Kidney (tissue), 14 donors: ENCODE data around the gene TRIP13. TPM values are rescaled to one million over a fixed set of nuclear protein-coding genes. Genes with fewer than 3 reads are reported as not detected.

ENCODE experiments used
- DNase-seq, 5 donors: peaks; one replicate each; pipeline ENCODE4 v3.0.0-alpha.2; 2013 to 2020
- FAIRE-seq: peaks from 2 replicates; lab custom pipeline; 2012; peaks lifted over from hg19 to GRCh38; lab: Jason Lieb, UNC
- H3K27ac ChIP-seq, 2 donors: one replicate each; pipeline ENCODE4 v1.7.0; 2013; ENCODE audit warnings: low read depth in 2 of 2, low read length in 2 of 2, inconsistent platforms in 1 of 2
- H3K27me3 ChIP-seq: one replicate; pipeline ENCODE4 v1.7.1; 2013; ENCODE audit warnings: low read length, inconsistent platforms; ENCODE audit not compliant: control insufficient read depth, insufficient read depth
- H3K36me3 ChIP-seq, 3 donors: one replicate each; pipeline versions ENCODE4 v1.7.0 to v1.7.1; 2013; ENCODE audit warnings: low read length in 3 of 3, control low read depth in 1 of 3, inconsistent platforms in 1 of 3; ENCODE audit not compliant: insufficient read depth in 3 of 3, control insufficient read depth in 2 of 3
- H3K4me1 ChIP-seq, 3 donors: one replicate each; pipeline versions ENCODE4 v1.7.0 to v1.7.1; 2013; ENCODE audit warnings: low read length in 3 of 3, inconsistent platforms in 1 of 3, low read depth in 1 of 3; ENCODE audit not compliant: control insufficient read depth in 2 of 3, insufficient read depth in 2 of 3
- H3K4me3 ChIP-seq, 3 donors: one replicate each; pipeline versions ENCODE4 v1.7.0 to v1.8.1; 2013; ENCODE audit warnings: low read length in 3 of 3, control low read depth in 1 of 3, inconsistent platforms in 1 of 3
- H3K9ac ChIP-seq, 3 donors: one replicate each; pipeline versions ENCODE4 v1.7.0 to v1.7.1; 2013; ENCODE audit warnings: low read length in 3 of 3, control low read depth in 1 of 3, inconsistent platforms in 1 of 3
- H3K9me3 ChIP-seq, 3 donors: one replicate each; pipeline versions ENCODE4 v1.7.0 to v1.7.1; 2013; ENCODE audit warnings: low read length in 3 of 3, control low read depth in 1 of 3, inconsistent platforms in 1 of 3; ENCODE audit not compliant: control insufficient read depth in 2 of 3, insufficient read depth in 1 of 3
- CTCF ChIP-seq: IDR thresholded peaks from 3 replicates; pipeline ENCODE4 v1.5.1; 2012; ENCODE audit warnings: mild to moderate bottlenecking, moderate library complexity, borderline replicate concordance; ENCODE audit not compliant: insufficient read depth; ENCODE audit errors: extremely low read depth
- intact Hi-C: fragments of 100-400 bp; cut with DNase I; formaldehyde crosslinking; loops from one replicate; pipeline ENCODE4 v1.11.1; 2022
- polyA plus RNA-seq: library from polyadenylated mRNA; stranded (reverse); fragments of 350-450 nt; fragmentation: Illumina TruSeq; extraction: RNeasy Lipid Tissue Mini Kit (QIAGEN cat#74804); gene quantifications from one replicate; pipeline ENCODE4 v1.2.3, GENCODE V29; 2014; ENCODE audit warnings: low read depth, low replicate concordance; ENCODE audit not compliant: insufficient read depth
- total RNA-seq: library from RNA; stranded (reverse); fragmentation: NEBNext Ultra II Directional; extraction: Animal tissue kit (Norgen Biotek cat#: 25700); gene quantifications from one replicate; pipeline ENCODE4 v1.2.1, GENCODE V29; 2021
- donor health status: control.
- donor health status: control.
- donor health status: control.
- donor health status: control.
- donor health status: control.
- donor health status: DM: yes; HTN: yes; CAD: no.
- donor health status: Normal renal cell carcinoma (clear cell type).

Gene TRIP13
- total and polyA plus RNA-seq, 2 donors from 2014 or later, result 0.86 to 1.6 TPM

- no peak for TF ChIP-seq CTCF
- H3K27ac ChIP-seq, result no peak overlapping the region
- H3K4me3 ChIP-seq, result no peak overlapping the region
- FAIRE-seq (no peak), DNase-seq (peak in 1 of 5 donors; percentile 59)
- no peak overlapping the region for H3K9ac ChIP-seq
- no peaks in the 10 kb centered on the region for H3K9me3 ChIP-seq
- peaks cover 2% of the 10 kb centered on the region for H3K27me3 ChIP-seq
- no peaks in the 10 kb centered on the region for H3K36me3 ChIP-seq
- peaks cover 0 to 3% (median 0%) of the 10 kb centered on the region in 3 donors for H3K4me1 ChIP-seq
- intact Hi-C loops, result no loop called here
These were observed 38.5 kb upstream of the TRIP13 start for GRCh38 chr5:854217-854616.

- no peak for FAIRE-seq
These were observed 37.5 kb upstream of the TRIP13 start for GRCh38 chr5:854966-855743.

GRCh38 chr5:855771-856530, 36.7 kb upstream of the TRIP13 start:
- Histone ChIP-seq H3K4me1 (peaks cover 0 to under 1% (median 0%) of the 10 kb centered on the region in 3 donors), H3K9ac (no peak overlapping the region), H3K27ac (no peak overlapping the region), H3K4me3 (no peak overlapping the region), H3K27me3 (peaks cover under 1% of the 10 kb centered on the region), H3K36me3 (no peaks in the 10 kb centered on the region), H3K9me3 (no peaks in the 10 kb centered on the region)
- TF ChIP-seq CTCF, result no peak
- DNase-seq (no peak), FAIRE-seq (no peak)
- intact Hi-C loops, result no loop called here

More at GRCh38 chr5:854966-855743, 37.5 kb upstream of the TRIP13 start:
- no peaks in the 10 kb centered on the region for H3K36me3 ChIP-seq
- TF ChIP-seq CTCF, result no peak
- intact Hi-C loops, result no loop called here
- no peak overlapping the region for H3K9ac ChIP-seq
- no peak for DNase-seq
- H3K4me1 ChIP-seq, result peaks cover 0 to 3% (median 0%) of the 10 kb centered on the region in 3 donors
- H3K9me3 ChIP-seq, result no peaks in the 10 kb centered on the region
- peaks cover 2% of the 10 kb centered on the region for H3K27me3 ChIP-seq
- H3K27ac ChIP-seq, result no peak overlapping the region
- no peak overlapping the region for H3K4me3 ChIP-seq
